Suprapubic skin (tissue), 4 donors: ENCODE results near the gene PLXNA4. TPM values are rescaled to one million over a fixed set of nuclear protein-coding genes. Genes with fewer than 3 reads are reported as not detected.

Source experiments
- DNase-seq, 2 donors: peaks; one replicate each; pipeline ENCODE4 v3.0.0-alpha.2; 2019; ENCODE audit warnings: low spot score in 2 of 2
- H3K27ac ChIP-seq: fragments of 200-600 bp; sonication (generic); one replicate; pipeline ENCODE4 v1.5.1; 2019
- H3K27me3 ChIP-seq: fragments of 200-600 bp; sonication (generic); one replicate; pipeline ENCODE4 v1.5.1; 2019
- H3K36me3 ChIP-seq: fragments of 200-600 bp; sonication (generic); one replicate; pipeline ENCODE4 v1.5.1; 2019
- H3K4me1 ChIP-seq: fragments of 200-600 bp; sonication (generic); one replicate; pipeline ENCODE4 v1.5.1; 2019
- H3K4me3 ChIP-seq: fragments of 200-600 bp; sonication (generic); one replicate; pipeline ENCODE4 v1.5.1; 2019; ENCODE audit warnings: mild to moderate bottlenecking
- H3K9me3 ChIP-seq: fragments of 200-600 bp; sonication (generic); one replicate; pipeline ENCODE4 v1.5.1; 2019
- CTCF ChIP-seq, 2 donors: fragments of 200-600 bp in 1 of 2; fragments of 450-650 bp in 1 of 2; sonication (generic) in 1 of 2; IDR thresholded peaks; one replicate each; pipeline ENCODE4 v1.5.1; 2016 to 2019; ENCODE audit warnings: antibody characterized with exemption in 2 of 2, mild to moderate bottlenecking in 1 of 2, moderate library complexity in 1 of 2
- EP300 ChIP-seq: sonication (generic); formaldehyde crosslinking; IDR thresholded peaks from one replicate; pipeline ENCODE4 v1.6.1; 2017; ENCODE audit warnings: antibody characterized with exemption
- POLR2A ChIP-seq, 2 donors: fragments of 450-650 bp; IDR thresholded peaks; one replicate each; pipeline ENCODE4 v1.6.1; 2017; ENCODE audit warnings: antibody characterized with exemption in 2 of 2, mild to moderate bottlenecking in 2 of 2, moderate library complexity in 2 of 2
- POLR2AphosphoS5 ChIP-seq, 3 donors: sonication (generic); formaldehyde crosslinking; IDR thresholded peaks; one replicate each; pipeline ENCODE4 v1.6.1; 2017; ENCODE audit warnings: antibody characterized with exemption in 3 of 3
- WGBS: methylation state at CpG from one replicate; pipeline ENCODE4 v1.1.5; 2018; 5-methylcytosine and 5-hydroxymethylcytosine counted together
- total RNA-seq, 4 donors: library from RNA; depleted of rRNA; stranded (reverse); fragments of >200 nt; gene quantifications; one replicate each; pipeline ENCODE4 v1.1.0, GENCODE V29; 2016

Gene PLXNA4
- total RNA-seq, 4 donors from 2014 or later: 5.4 to 10.7 (median 7.1) TPM

DNA sequence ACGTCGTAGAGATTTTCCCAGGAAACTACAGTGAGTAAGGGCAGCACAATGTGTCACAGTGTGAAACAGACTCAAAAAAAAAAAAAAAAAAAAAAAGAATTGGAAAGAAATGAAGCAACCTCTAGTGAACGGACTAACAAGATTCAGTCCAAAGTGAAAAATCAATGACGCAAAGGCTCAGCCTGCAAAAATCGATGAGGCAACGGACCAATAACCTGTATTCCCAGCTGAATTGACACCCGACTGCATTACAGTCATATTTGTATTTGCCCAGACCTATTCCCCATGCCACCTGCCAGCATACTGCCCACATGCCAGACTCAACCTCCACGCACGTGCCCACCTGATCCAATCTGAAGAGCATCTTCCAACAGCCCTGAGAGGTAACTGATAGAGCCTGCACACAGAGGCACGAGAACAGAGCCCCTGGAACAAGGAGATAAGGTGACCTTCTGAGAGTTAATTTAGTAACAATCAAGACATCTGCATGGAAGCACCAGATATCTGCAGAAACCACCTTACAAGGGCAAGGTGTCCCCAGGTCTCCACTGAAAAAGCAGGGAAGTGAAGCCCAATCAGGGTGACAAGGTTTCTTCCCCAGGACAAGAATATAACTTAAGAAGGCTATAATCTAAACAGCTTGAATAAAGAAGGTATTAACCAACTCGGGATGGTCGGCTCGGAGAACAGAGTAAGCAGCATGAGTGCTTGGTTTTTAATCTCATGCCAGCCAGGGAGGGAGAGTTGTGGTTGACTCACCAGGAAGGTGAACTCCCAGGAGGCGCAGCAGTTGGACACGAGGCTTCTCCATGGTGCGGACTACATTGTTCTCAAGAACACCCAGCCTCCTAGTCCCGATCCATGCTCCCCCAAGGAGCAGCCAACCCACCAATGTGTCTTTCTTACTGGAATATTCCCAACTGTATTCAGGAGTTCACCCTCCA is 48.5 kb downstream of the PLXNA4 start:
- DNase-seq: no peak
- Histone ChIP-seq H3K27me3 (no peaks in the 10 kb centered on the region), H3K4me1 (no peaks in the 10 kb centered on the region), H3K4me3 (no peak overlapping the region), H3K36me3 (no peaks in the 10 kb centered on the region), H3K9me3 (no peaks in the 10 kb centered on the region), H3K27ac (no peak overlapping the region)
- TF ChIP-seq POLR2AphosphoS5 (IDR thresholded peaks at IDR 0.05): no peak
- TF ChIP-seq EP300: no peak
- TF ChIP-seq POLR2A (IDR thresholded peaks at IDR 0.05): no peak
- TF ChIP-seq CTCF (IDR thresholded peaks at IDR 0.05): no peak
- WGBS: 88% methylated on average over 17 of the region's 17 CpGs

DNA sequence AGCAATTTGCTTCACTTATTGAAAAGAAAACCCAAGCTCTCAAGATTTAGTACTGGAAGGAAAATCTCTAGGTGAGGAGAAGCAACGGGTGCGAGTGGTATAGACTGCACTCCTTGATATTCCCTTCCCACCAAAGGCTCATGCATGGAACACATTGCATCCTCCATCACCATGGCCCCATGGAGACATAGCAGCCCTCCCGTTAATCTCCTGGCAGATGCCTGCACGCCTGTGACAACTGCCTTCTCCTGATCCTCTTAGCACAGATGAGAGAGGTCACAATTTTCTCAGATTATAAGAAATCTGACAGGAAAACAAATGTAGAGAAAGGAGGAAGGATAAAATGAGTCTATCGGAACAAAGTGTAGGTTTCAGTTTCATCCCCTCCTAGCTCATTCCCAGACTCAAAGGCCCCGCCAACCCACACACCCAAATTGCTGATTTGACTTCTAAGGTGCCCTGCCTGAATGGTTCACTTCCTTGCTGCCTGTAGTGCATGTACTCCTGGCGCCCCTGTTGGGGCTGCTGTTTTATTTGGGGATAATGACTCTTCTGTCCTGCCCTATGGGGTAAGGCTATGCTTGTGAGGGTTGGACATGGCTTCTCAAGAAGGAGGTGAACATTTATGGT is 50.0 kb downstream of the PLXNA4 start:
- no peak for TF ChIP-seq POLR2A (IDR thresholded peaks at IDR 0.05)
- no peak for TF ChIP-seq CTCF (IDR thresholded peaks at IDR 0.05)
- no peak for TF ChIP-seq EP300
- TF ChIP-seq POLR2AphosphoS5 (IDR thresholded peaks at IDR 0.05): no peak
- Histone ChIP-seq H3K9me3 (no peaks in the 10 kb centered on the region), H3K27me3 (no peaks in the 10 kb centered on the region), H3K4me1 (no peaks in the 10 kb centered on the region), H3K36me3 (no peaks in the 10 kb centered on the region), H3K4me3 (no peak overlapping the region), H3K27ac (no peak overlapping the region)
- no peak for DNase-seq
- 88% methylated on average over 7 of the region's 7 CpGs for WGBS

DNA sequence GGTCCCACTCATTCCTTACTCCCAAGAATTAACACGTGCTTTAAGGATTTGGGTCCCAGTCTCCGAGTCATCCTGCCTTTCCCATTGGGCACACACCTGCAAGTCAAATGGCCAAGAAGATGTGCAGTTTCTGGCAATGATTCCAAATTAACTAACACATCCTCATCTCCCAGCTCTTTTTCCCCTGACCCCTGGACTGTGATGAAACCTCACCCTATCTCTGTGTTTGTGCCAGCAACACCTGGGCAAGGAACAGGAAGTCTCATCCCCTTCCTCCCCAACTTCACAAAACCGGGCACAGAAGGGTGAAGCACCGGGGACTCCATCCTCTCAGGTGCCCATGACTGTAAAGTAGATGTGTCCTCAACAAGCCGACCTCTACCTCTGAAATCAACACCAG is 54.8 kb downstream of the PLXNA4 start:
- Histone ChIP-seq H3K4me3 (no peak overlapping the region), H3K9me3 (no peaks in the 10 kb centered on the region), H3K27me3 (no peaks in the 10 kb centered on the region), H3K36me3 (no peaks in the 10 kb centered on the region), H3K27ac (no peak overlapping the region), H3K4me1 (no peaks in the 10 kb centered on the region)
- TF ChIP-seq CTCF (IDR thresholded peaks at IDR 0.05) (no peak), POLR2AphosphoS5 (IDR thresholded peaks at IDR 0.05) (no peak), POLR2A (IDR thresholded peaks at IDR 0.05) (no peak), EP300 (no peak)
- WGBS: 77% methylated on average over 5 of the region's 5 CpGs
- no peak for DNase-seq

DNA sequence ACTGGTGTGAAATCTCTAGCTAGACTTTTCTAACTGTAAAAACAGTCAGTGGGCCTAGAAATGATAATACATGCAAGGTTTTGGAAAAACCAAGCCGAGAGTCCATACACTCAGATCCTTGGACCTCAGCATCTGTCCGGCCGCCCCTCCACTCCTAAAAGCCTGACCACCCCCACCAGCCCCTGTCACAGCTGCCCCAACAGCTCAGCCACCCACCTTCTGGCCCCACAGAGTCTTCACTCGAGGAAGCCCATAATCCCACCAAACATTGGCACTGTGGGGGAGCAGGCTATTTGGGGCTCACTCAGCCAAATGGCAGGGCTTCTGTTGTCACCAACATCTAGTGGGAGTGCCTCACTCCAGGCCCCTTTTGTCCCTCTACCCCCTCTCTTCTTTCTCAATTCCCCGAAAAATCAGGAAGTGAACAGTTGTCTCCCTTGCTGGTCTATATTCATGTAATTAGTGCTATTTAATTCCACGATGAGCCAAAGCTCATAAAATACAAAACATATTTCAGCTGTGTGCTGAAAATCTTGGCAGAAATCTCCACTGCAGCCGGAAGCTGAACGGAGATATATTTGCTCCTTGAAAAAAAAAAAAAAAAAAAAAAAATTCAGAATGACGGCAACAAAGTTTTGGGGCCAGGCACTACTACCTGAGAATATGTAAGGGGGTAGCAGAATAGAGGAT is 55.5 kb downstream of the PLXNA4 start:
- DNase-seq: peak in 1 of 2 donors; percentile 60
- no peak for TF ChIP-seq EP300
- TF ChIP-seq POLR2A (IDR thresholded peaks at IDR 0.05): no peak
- TF ChIP-seq CTCF (IDR thresholded peaks at IDR 0.05): no peak
- no peak for TF ChIP-seq POLR2AphosphoS5 (IDR thresholded peaks at IDR 0.05)
- Histone ChIP-seq H3K27me3 (no peaks in the 10 kb centered on the region), H3K9me3 (no peaks in the 10 kb centered on the region), H3K27ac (no peak overlapping the region), H3K4me1 (no peaks in the 10 kb centered on the region), H3K4me3 (no peak overlapping the region), H3K36me3 (no peaks in the 10 kb centered on the region)
- 59% methylated on average over 9 of the region's 9 CpGs for WGBS

DNA sequence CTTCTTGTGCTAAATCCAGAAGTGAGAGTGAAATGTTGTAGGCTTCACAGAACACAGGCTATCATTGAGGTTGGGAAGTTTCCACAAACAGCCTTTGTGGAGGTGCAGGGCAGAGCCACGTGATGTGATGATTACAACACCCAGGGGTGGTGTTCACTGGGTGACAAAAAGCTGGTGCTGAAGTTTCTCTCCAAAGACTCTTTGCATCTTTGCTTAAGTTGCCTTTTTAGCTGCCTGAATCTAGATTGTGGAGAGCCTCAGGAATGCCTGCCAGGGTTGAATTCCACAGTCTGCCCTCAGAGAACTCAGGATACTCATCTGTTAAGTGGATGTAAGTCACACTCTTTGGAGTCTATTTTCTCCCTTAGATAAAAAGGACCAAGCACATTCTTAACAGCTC is 56.3 kb downstream of the PLXNA4 start:
- no peaks in the 10 kb centered on the region for H3K4me1 ChIP-seq
- H3K9me3 ChIP-seq: no peaks in the 10 kb centered on the region
- 60% methylated on average over 1 of the region's 1 CpG for WGBS
- TF ChIP-seq CTCF (IDR thresholded peaks at IDR 0.05): no peak
- TF ChIP-seq EP300: no peak
- TF ChIP-seq POLR2AphosphoS5 (IDR thresholded peaks at IDR 0.05): no peak
- no peak for TF ChIP-seq POLR2A (IDR thresholded peaks at IDR 0.05)
- H3K36me3 ChIP-seq: no peaks in the 10 kb centered on the region
- H3K27ac ChIP-seq: no peak overlapping the region
- H3K27me3 ChIP-seq: no peaks in the 10 kb centered on the region
- DNase-seq: peak in 1 of 2 donors; percentile 21
- no peak overlapping the region for H3K4me3 ChIP-seq
